BJ (cell line): Measurements from ENCODE around the gene OLFM3. TPM values are rescaled to one million over a fixed set of nuclear protein-coding genes. Genes with fewer than 3 reads are reported as not detected.

ENCODE experiments used
- CTCF ChIA-PET: fragments of 350-600 bp; formaldehyde crosslinking; extraction: SDS; loops from one replicate; lab custom pipeline; 2021; ENCODE audit warnings: antibody characterized with exemption, inconsistent platforms; lab: Yijun Ruan, JAX
- POLR2A ChIA-PET: fragments of 300-600 bp; sonication (Branson Sonifier 250); formaldehyde crosslinking; extraction: SDS; loops from one replicate; lab custom pipeline; 2021; ENCODE audit warnings: antibody characterized with exemption; lab: Charles Lee
- DNase-seq: peaks from one replicate; pipeline ENCODE4 v3.0.0-alpha.2; 2011; ENCODE audit warnings: low read depth
- H3K27me3 ChIP-seq: 2 replicates; pipeline ENCODE4 v1.6.0; 2011; ENCODE audit warnings: low read length; ENCODE audit not compliant: control insufficient read depth, insufficient read depth
- H3K36me3 ChIP-seq: 2 replicates; pipeline ENCODE4 v1.5.1; 2011; ENCODE audit warnings: low read length; ENCODE audit not compliant: control insufficient read depth, insufficient read depth
- H3K4me3 ChIP-seq: 2 replicates; pipeline ENCODE4 v1.5.1; 2011; ENCODE audit warnings: low read depth, mild to moderate bottlenecking, control low read depth, low read length
- CTCF ChIP-seq: IDR thresholded peaks from 2 replicates; pipeline ENCODE4 v1.5.1; 2011; ENCODE audit warnings: low read depth, mild to moderate bottlenecking, control low read depth, inconsistent platforms, low read length, moderate library complexity; ENCODE audit not compliant: insufficient read depth
- polyA plus RNA-seq: library from polyadenylated mRNA; depleted of rRNA; stranded (reverse); fragments of >200 nt; gene quantifications from 2 replicates; pipeline ENCODE4 v1.2.3, GENCODE V29; 2011

Gene OLFM3
- polyA plus RNA-seq, 1 experiment, result not detected

GRCh38 chr1:101977266-101977665 lies 19.5 kb downstream of the OLFM3 start:
- no peak overlapping the region for H3K4me3 ChIP-seq
- CTCF ChIA-PET, result no interaction called here
- TF ChIP-seq CTCF, result no peak
- H3K36me3 ChIP-seq, result no peaks in the 10 kb centered on the region
- no peak for DNase-seq
- H3K27me3 ChIP-seq, result no peaks in the 10 kb centered on the region
- POLR2A ChIA-PET, result no interaction called here

- TF ChIP-seq CTCF, result no peak
- no peak overlapping the region for H3K4me3 ChIP-seq
- no peak for DNase-seq
- ChIA-PET CTCF (no interaction called here), POLR2A (no interaction called here)
- H3K27me3 ChIP-seq, result no peaks in the 10 kb centered on the region
- H3K36me3 ChIP-seq, result no peaks in the 10 kb centered on the region
These were observed 20.6 kb downstream of the OLFM3 start for GRCh38 chr1:101976161-101976560.

- no peak for TF ChIP-seq CTCF
- POLR2A ChIA-PET, result no interaction called here
- DNase-seq, result no peak
- no peak overlapping the region for H3K4me3 ChIP-seq
- H3K36me3 ChIP-seq, result no peaks in the 10 kb centered on the region
- CTCF ChIA-PET, result no interaction called here
- H3K27me3 ChIP-seq, result no peaks in the 10 kb centered on the region
These were observed 21.4 kb downstream of the OLFM3 start for GRCh38 chr1:101975371-101975770.

DNA sequence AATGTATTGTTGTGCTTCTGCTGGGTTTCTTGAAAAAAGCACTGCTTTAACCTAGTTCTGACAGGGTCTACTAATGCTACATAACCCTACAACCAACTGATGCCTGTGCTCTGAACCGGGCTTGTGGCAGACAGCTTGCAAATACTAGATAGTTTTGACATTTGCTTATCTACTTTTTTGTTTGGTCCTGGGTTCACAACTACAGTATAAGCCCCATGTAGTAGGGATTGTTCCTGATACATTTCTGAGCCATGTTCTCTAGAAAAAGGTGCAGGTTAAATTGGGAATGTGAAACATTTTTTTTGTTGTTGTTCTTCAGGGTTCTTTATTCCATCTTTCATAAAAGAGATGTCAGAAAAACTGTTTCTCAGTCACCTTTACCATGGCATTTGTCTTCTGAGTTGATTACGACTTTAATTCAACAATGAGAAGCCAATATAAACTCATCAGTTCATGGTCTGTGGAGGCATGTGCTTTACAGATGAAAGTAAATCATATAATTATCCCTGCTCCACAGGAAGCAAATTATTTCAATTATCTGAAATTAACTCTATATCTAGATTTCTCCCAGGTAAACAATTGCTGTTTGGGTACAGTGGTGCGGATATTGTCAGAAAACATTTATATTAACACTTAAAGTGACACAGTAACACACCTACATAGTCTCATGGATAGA lies 22.0 kb downstream of the OLFM3 start:
- CTCF ChIA-PET, result no interaction called here
- no peaks in the 10 kb centered on the region for H3K27me3 ChIP-seq
- H3K36me3 ChIP-seq, result no peaks in the 10 kb centered on the region
- no peak overlapping the region for H3K4me3 ChIP-seq
- POLR2A ChIA-PET, result no interaction called here
- no peak for TF ChIP-seq CTCF
- no peak for DNase-seq

DNA sequence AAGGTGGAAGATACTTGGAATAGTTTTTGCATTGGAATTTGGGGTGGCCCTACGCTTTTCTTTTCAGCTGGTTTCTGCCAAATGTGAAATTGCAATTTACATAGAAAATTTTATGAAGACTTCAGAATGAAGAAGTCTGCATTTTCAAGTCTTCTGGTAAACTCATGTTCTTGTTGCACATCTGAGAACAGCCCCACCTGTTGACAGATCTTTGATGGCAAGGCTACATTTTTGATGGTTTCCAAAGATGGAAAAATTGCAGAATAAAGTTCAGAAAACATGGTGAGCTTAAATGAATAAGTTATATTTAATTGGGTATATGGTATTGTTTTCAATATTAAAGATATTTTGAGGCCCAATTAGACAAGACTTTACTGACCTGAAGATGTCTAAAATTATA lies 25.4 kb downstream of the OLFM3 start:
- no peak overlapping the region for H3K4me3 ChIP-seq
- TF ChIP-seq CTCF, result no peak
- DNase-seq, result no peak
- no peaks in the 10 kb centered on the region for H3K36me3 ChIP-seq
- no peaks in the 10 kb centered on the region for H3K27me3 ChIP-seq
- CTCF ChIA-PET, result no interaction called here
- POLR2A ChIA-PET, result no interaction called here
